SU-DHL-6 (cell line): ENCODE measurements around the gene DTX1.

Experiments
- EZH2phosphoT487 ChIP-seq: fragments of 200-600 bp; sonication (generic), shearing (Covaris generic); conservative IDR thresholded peaks from 2 replicates; pipeline ENCODE4 v1.6.1; 2018; ENCODE audit warnings: mild to moderate bottlenecking, antibody characterized with exemption, low read length, moderate library complexity, mixed read lengths
- TF ChIP-seq, protein P1 (sequence below): fragments of 200-600 bp; sonication (generic); IDR thresholded peaks from one replicate; pipeline ENCODE4 v1.5.1; 2017; ENCODE audit warnings: antibody characterized with exemption, mild to moderate bottlenecking, low read length, moderate library complexity; ENCODE audit not compliant: insufficient read depth, poor library complexity, severe bottlenecking

DNA sequence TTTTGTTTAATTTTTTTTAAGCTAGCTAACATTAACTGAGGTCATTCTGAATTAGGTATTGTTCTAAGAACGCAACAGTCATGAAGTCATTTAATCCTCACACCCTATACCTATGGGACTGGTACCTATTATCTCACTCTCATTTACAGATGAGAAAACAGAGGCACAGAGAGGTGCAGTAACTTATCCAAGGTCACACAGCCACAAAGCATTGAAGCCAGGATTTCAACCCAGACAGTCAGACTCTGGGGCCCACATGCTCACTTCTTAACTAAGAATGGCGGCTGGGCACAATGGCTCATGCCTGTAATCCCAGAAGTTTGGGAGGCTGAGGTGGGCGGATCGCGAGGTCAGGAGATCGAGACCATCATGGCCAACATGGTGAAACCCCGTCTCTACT lies 15.0 kb upstream of the DTX1 start:
- TF ChIP-seq, protein P1, sequence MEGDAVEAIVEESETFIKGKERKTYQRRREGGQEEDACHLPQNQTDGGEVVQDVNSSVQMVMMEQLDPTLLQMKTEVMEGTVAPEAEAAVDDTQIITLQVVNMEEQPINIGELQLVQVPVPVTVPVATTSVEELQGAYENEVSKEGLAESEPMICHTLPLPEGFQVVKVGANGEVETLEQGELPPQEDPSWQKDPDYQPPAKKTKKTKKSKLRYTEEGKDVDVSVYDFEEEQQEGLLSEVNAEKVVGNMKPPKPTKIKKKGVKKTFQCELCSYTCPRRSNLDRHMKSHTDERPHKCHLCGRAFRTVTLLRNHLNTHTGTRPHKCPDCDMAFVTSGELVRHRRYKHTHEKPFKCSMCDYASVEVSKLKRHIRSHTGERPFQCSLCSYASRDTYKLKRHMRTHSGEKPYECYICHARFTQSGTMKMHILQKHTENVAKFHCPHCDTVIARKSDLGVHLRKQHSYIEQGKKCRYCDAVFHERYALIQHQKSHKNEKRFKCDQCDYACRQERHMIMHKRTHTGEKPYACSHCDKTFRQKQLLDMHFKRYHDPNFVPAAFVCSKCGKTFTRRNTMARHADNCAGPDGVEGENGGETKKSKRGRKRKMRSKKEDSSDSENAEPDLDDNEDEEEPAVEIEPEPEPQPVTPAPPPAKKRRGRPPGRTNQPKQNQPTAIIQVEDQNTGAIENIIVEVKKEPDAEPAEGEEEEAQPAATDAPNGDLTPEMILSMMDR: no peak
- no peak for TF ChIP-seq EZH2phosphoT487
